Measurements from ENCODE around the gene ITPKB.
"Not testable (repeated sequence)": the region's sequence is repeated elsewhere in the genome, so short reads cannot be mapped to it uniquely, and the experiment has no call there.

Gene ITPKB

GRCh38 chr1:226722901-226723656 lies 16.0 kb downstream of the ITPKB start:
- Histone ChIP-seq H3K36me3 (no peaks in the 10 kb centered on the region), H3K4me1 (peaks cover 6% of the 10 kb centered on the region; the same call in 1 of the 2 replicates), H3K27me3 (no peaks in the 10 kb centered on the region), H3K4me3 (ENCODE audit: low read depth, low read length) (no peak overlapping the region), H3K9me3 (no peaks in the 10 kb centered on the region)
- no peak for TF ChIP-seq CTCF (IDR thresholded peaks at IDR 0.05; ENCODE audit: low read depth, low read length)
- DNase-seq: no peak

- Histone ChIP-seq H3K4me3 (ENCODE audit: low read depth, low read length) (no peak overlapping the region), H3K27me3 (no peaks in the 10 kb centered on the region), H3K4me1 (peaks cover 6% of the 10 kb centered on the region; the same call in 1 of the 2 replicates), H3K36me3 (no peaks in the 10 kb centered on the region), H3K9me3 (no peaks in the 10 kb centered on the region)
- no peak for TF ChIP-seq CTCF (IDR thresholded peaks at IDR 0.05; ENCODE audit: low read depth, low read length)
- no peak for DNase-seq
Measured at GRCh38 chr1:226722240-226722900, 16.7 kb downstream of the ITPKB start.

- not testable (repeated sequence) for H3K4me1 ChIP-seq; H3K4me3 ChIP-seq (ENCODE audit: low read depth, low read length); H3K27me3 ChIP-seq; DNase-seq; H3K9me3 ChIP-seq; H3K36me3 ChIP-seq
Measured at GRCh38 chr1:226720574-226720973, 18.5 kb downstream of the ITPKB start.

GRCh38 chr1:226719596-226720387 lies 19.3 kb downstream of the ITPKB start:
- Histone ChIP-seq H3K4me3 (ENCODE audit: low read depth, low read length) (no peak overlapping the region), H3K4me1 (peaks cover 6% of the 10 kb centered on the region; the same call in 1 of the 2 replicates)
- no peak for DNase-seq

GRCh38 chr1:226717256-226717909 lies 21.7 kb downstream of the ITPKB start:
- TF ChIP-seq CTCF (IDR thresholded peaks at IDR 0.05; ENCODE audit: low read depth, low read length): no peak
- Histone ChIP-seq H3K4me1 (no peaks in the 10 kb centered on the region), H3K4me3 (ENCODE audit: low read depth, low read length) (no peak overlapping the region), H3K36me3 (no peaks in the 10 kb centered on the region), H3K9me3 (no peaks in the 10 kb centered on the region), H3K27me3 (no peaks in the 10 kb centered on the region)
- no peak for DNase-seq

More at GRCh38 chr1:226719596-226720387, 19.3 kb downstream of the ITPKB start:
- TF ChIP-seq CTCF (IDR thresholded peaks at IDR 0.05; ENCODE audit: low read depth, low read length): no peak
- H3K27me3 ChIP-seq: no peaks in the 10 kb centered on the region
- H3K36me3 ChIP-seq: no peaks in the 10 kb centered on the region
- no peaks in the 10 kb centered on the region for H3K9me3 ChIP-seq

- no peaks in the 10 kb centered on the region for H3K27me3 ChIP-seq
- H3K36me3 ChIP-seq: no peaks in the 10 kb centered on the region
Measured at GRCh38 chr1:226716577-226716976, 22.5 kb downstream of the ITPKB start.

More at GRCh38 chr1:226716577-226716976, 22.5 kb downstream of the ITPKB start:
- TF ChIP-seq CTCF (IDR thresholded peaks at IDR 0.05; ENCODE audit: low read depth, low read length): no peak
- DNase-seq: no peak
- H3K4me1 ChIP-seq: no peaks in the 10 kb centered on the region
- no peaks in the 10 kb centered on the region for H3K9me3 ChIP-seq
- no peak overlapping the region for H3K4me3 ChIP-seq (ENCODE audit: low read depth, low read length)

All from BE2C (cell line).